Activated CD8-positive, alpha-beta memory T cell treated with anti-CD3 and anti-CD28 coated beads, Interleukin-2, amount 50 U/mL, for 24 hours (primary cell): ENCODE data around the gene RCN1.
"Not testable (repeated sequence)": the region's sequence is repeated elsewhere in the genome, so short reads cannot be mapped to it uniquely, and the experiment has no call there.

Source experiments
- DNase-seq: peaks from one replicate; pipeline ENCODE4 v3.0.0-alpha.2; 2020; ENCODE audit errors: extremely low read depth

The RCN1 gene

GRCh38 chr11:32090545-32091370, at the start of gene RCN1:
RCN1 (plus strand) TSS chr11:32091074; CDS start chr11:32091197, 123 bp downstream.
- DNase-seq: no peak

GRCh38 chr11:32043737-32044136, 47.1 kb upstream of the RCN1 start:
- DNase-seq: no peak

- DNase-seq: no peak
Observed at GRCh38 chr11:32044158-32044863, 46.6 kb upstream of the RCN1 start.

GRCh38 chr11:32045456-32045855, 45.4 kb upstream of the RCN1 start:
- no peak for DNase-seq

GRCh38 chr11:32050264-32050663, 40.6 kb upstream of the RCN1 start:
- no peak for DNase-seq

DNA sequence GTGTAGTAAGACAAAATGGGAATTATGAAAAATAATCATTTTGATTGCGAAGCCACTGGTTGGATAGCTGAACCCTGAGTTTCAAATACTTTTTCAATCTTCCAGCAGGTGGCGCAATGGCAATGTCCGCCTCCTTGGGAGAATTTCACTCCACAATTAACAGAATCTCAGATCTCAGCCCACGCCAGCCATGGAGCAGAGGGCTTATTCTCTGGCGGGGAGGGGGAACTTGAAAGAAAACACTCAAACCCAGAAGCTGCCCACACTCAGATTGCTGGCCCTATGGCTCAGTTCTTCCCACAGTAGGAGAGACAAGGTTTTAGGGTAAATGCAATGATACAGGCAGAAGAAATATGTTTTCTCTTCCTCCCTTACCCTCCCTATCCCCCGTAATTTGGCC, 38.7 kb upstream of the RCN1 start:
- DNase-seq: peak; percentile 9

- DNase-seq: no peak
Observed at GRCh38 chr11:32053151-32053888, 37.6 kb upstream of the RCN1 start.

- DNase-seq: no peak
Observed at GRCh38 chr11:32055861-32056260, 35.0 kb upstream of the RCN1 start.

- DNase-seq: no peak
Observed at GRCh38 chr11:32056438-32056837, 34.4 kb upstream of the RCN1 start.

- DNase-seq: no peak
Observed at GRCh38 chr11:32059686-32060462, 31.0 kb upstream of the RCN1 start.

- DNase-seq: no peak
Observed at GRCh38 chr11:32062540-32062939, 28.3 kb upstream of the RCN1 start.

DNA sequence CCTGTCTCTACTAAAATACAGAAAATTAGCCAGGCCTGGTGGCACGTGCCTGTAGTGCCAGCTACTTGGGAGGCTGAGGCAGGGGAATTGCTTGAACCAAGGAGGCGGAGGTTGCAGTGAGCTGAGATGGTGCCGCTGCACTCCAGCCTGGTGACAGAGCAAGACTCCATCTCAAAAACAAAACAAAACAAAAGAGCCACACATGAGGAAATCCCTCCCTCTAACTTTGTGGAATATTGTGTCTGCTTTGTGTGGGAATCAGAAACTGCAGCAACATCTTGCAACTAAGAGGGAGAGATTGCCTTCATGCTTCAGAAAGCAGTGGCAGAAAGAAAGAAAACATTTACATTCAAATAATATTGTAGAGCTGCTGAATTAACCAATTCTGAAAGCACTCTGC, 27.8 kb upstream of the RCN1 start:
- not testable (repeated sequence) for DNase-seq

DNA sequence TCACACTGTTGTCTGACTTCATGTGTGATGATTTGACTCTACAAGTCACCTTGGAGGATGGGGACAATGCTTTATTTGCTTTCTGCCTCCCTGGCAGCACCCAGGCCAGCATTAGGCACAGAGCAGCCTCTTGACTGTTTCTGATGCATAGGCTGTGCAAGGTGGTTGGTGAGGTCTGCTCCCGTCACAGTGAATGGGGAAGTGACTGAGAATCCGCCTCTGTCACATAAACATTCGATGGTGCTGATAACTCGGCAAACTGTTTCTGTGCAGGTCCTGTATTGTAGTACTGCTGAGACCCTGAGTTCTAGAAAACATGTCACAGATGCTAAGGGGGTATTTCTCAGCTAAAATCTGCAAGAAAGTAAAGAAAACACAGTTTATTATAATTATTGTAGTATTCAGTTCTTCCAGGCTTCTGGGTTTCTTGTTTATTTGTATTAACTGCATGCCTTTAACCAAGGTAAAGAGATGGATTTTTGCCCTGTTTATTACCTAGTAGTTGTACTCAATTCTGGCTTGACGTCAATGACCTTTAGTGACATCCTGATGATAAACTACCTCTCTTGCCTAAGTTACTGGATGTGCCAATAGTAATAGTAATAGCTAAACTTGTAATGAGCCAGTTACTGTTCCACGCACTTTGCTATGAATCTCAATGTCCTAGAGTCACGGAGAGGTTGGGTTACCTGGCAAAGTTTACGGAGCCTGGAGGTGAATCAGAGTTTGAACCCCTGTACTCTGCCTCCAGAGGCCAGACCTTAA, 24.8 kb upstream of the RCN1 start:
- DNase-seq: no peak

- DNase-seq: no peak
Observed at GRCh38 chr11:32068134-32068870, 22.6 kb upstream of the RCN1 start.

- no peak for DNase-seq
Observed at GRCh38 chr11:32069361-32070058, 21.4 kb upstream of the RCN1 start.

DNA sequence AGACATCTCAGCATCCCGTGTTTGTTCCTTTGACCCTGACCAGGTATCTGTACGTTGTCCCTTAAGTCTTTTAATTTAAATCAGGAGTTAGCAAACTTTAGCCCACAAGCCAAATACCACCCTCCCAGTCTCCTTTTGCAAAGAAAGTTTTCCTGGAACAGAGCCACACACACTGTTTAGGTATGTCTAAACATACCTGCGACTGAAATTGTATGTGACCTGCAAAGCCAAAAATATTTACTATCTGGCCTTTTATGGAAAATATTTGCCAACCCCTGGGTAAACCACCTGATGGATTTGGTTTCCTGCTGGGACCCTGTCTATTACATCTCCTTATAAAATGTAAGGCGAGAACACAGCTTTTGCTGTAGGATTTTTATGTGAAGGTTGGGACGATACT, 20.2 kb upstream of the RCN1 start:
- DNase-seq: no peak

DNA sequence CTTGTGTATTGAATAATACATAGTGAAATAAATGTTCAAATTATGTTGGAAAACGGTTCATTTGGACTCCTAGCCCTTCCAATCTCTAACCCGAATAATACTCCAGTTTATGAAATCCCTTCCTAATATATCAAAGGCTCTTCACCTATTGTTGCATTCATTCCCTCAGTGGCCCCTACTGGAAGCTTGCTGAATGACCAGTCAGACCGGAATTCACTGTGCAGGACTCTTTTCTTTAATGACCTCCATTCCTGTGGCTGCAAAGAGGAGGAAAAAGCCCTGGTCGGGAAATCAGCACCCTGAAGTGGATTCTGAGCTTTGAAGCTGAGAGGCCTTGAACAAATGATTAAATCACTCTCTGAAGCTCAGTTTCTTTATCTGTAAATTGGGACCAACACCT, 19.1 kb upstream of the RCN1 start:
- no peak for DNase-seq

GRCh38 chr11:32072872-32073643, 17.8 kb upstream of the RCN1 start:
- no peak for DNase-seq

DNA sequence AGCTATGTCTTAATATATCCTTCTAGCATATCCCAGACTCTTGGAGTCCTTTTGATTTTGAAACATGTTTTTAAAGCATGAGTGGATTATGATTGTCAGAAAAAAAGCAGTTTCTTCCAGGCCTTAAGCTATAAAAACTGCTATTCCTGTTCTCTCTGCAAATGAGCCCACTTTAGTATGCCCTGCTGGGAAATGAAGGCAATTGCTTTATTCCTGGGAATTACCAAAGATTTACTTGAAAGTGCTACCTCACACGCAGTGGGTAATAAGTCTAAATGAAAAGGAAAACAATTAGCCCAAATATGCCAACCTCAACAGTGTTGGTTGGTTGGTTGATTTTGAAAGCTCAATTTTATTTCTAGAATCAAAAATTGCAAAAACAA, 17.2 kb upstream of the RCN1 start:
- no peak for DNase-seq
